HG03097 (cell line): ENCODE data around the gene SREBF2.

Source experiments
- ATAC-seq: cut with Tn5 transposase; IDR thresholded peaks from one replicate; pipeline ENCODE4 v1.9.1; 2021; ENCODE audit not compliant: unreplicated experiment, low FRiP score

The SREBF2 gene

DNA sequence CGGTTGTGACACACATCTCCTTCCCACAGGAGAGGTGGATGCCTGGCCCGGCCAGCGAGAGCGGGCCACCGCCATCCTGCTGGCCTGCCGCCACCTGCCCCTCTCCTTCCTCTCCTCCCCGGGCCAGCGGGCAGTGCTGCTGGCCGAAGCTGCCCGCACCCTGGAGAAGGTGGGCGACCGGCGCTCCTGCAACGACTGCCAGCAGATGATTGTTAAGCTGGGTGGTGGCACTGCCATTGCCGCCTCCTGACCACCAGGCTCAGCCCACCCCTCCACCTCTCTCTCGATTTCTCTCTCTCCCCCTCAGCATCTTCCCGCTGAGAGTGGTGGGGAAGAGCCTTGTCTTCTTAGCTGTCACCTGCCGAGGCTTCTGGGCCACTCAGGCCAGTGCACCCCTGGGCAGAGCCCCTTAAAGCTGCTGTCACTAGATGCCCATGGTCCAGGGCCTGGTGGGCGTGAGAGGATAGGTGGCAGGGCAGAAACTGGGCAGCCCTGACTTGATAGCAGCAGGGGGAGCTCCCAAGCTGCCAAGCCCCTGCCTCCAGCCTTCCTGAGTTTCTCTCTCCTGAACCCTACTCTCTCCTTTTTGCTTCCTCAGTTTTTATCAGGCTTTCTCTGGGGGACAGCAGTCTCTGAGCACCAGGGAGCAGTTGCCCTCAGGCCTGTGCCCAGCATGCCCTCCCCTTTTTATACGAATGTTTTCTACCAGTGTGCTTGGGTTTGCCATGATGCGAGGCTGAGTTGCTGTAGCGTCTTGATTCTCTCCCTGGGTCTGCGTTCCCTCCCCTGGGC lies 72.7 kb downstream of the SREBF2 start:
- ATAC-seq: no peak

DNA sequence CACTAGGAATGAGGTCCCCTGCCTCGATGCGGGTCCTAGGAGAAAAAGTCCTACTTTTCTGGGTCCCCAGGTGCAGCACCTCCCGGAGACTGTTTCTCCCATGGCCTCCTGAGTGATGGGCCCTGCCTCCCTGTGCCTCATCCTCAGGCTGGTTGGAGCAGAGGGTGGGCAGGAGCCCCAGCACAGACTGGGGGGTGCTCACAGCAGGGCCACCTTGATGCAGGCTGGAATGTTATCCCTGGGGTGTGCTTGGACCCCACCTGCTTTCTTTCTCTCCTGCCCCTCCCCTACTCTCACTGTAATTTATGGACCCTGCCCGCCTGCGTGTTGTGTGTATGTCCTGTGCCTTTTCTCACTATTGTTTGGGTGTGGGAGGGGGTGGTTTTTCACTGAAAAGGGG lies 73.9 kb downstream of the SREBF2 start:
- ATAC-seq: no peak

GRCh38 chr22:41907436-41908401 lies 74.8 kb downstream of the SREBF2 start:
- ATAC-seq: no peak

- ATAC-seq: no peak
Measured at GRCh38 chr22:41908411-41909309, 75.8 kb downstream of the SREBF2 start.

DNA sequence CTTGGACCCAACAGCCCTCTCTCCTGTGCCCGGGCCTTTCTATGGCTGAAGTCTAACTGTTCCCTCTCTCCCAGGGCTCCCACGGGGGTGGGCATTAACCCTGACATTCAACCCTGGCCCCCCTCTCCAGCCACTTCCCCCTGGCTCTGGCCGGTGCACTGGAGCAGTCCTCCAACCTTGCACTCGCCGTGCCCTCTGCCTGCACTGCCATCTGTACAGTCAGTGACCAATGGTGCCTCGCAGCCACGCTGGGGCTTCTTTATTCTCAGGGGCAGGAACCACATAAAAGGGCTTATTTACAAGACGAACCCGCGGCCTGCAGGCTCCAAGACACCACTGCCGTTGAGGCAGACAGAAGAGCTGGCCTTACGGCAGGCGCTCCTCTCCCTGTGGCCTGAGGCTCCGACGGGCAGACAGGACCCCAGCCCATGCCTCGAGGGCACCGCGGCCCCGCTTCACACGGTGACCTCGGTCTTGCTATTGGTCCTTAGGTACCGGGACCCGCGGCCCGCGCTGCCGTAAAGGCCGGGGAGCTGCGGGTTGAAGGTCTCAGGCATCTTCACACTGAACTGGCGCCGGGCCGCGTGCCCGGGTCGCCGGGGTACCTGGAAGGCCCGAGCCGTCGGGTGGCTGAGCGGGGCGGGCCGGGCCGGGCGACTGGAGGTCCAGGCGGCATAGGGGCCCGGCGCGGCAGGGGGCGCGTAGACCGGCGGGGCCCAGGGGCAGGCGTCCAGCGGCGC lies 76.6 kb downstream of the SREBF2 start:
- no peak for ATAC-seq

- no peak for ATAC-seq
Measured at GRCh38 chr22:41910050-41911000, 77.4 kb downstream of the SREBF2 start.

GRCh38 chr22:41911001-41911611 lies 78.2 kb downstream of the SREBF2 start:
- ATAC-seq: no peak

- ATAC-seq: no peak
Measured at GRCh38 chr22:41912338-41913039, 79.6 kb downstream of the SREBF2 start.

DNA sequence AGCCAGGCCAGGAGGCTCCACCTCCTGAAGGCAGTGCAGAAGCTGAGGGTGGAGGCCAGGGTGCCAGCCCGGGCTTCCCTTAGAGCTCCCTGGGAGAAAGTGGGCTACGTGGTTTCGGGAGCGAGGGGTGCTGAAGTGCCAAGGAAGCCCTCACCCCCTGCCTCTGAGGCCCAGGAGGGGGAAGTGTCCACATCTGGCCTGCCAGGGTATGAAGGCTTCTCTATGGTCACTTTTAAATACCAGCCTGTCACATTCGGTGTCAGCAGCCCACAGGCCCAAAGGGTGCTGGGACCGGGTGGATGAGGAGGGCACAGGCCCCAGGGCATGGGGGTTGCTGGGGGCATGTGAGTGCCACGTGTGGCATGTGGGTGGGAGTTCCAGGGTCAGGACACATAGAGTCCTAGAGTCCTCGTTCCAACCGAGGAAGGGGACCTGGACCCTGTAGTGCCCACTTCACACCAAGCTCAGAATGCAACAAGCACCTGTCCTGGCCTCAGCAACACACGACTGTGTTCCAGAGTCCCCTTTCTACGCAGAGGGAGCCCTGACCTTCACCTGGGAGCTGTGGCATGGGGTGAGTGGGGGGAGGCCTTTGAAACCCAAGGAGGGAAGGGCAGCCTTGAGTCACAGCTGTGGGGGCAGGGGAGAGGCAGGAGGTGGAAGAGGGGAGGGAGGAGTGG lies 80.3 kb downstream of the SREBF2 start:
- no peak for ATAC-seq

DNA sequence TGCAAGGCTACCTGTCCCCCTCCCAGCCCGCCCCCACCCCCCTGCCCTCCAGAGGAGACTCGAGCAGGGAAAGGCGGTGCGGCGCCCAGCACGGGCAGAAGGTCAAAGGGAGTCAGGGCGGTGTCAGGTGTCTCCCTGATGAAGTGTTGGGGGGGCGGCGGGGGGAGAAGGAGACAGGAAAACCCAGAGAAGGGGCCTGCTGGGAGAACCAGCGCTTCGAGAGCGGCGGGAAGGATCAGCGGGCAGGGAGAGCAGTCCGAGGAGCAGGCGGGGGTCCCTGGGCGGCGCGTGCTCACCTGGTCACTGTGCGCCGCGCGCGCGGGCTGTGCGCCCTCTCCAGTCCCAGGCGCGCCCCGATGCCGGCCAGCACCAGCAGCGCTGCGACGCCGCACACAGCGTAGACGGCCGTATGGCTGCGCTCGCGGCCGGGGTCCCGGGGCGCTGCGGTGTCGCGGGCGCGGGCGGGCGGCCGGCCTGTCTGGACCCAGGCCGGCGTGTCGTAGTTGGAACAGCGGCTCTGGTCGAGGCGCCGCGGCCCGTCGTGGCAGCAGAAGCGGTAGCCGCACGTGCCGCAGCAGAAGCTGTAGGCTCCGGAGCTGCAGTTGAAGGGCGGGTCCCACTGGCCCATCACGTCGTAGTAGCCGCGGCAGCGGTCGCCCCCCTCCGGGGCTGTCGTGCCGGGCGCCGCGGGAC lies 81.1 kb downstream of the SREBF2 start:
- ATAC-seq: no peak

- ATAC-seq: no peak
Measured at GRCh38 chr22:41914611-41915034, 81.7 kb downstream of the SREBF2 start.

DNA sequence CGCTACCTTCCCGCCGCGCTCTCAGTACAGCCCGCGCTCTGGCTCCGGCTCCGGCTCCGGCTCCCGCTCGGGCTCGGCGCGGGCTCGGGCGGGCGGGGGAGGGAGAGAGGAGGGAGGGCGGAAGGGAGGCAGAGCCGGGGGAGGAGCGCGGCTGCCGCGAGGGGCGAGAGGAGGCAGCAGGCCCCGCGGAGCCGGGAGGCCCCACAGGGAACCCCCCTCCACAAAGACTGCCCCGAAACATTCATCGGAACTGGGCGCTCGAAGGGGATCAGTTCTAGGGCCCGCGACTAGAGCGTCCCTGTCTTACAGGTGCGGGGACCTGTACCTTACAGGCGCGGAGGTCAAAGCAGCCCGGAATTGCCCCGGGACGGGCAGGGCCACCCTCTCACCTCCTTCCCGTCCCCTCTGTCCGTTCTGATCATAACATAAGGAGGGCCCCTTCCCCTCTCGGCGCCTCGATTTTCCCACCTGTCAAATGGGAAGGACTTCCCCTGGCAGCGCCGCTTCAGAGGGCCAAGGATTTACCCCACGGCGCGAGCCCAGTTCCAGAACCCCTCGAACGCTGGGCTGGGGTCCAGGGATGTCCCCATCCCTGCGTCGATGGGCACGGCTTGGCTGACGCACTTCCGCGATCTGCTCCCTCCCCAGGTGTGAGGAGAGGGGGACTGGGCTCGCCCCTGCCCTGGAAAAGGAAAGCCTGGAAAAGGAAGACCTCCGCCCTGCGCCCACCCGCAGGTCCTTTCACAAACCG lies 82.3 kb downstream of the SREBF2 start, which contains the start of gene SHISA8:
Gene SHISA8 (minus strand): TSS at position 40 of the 751 bp plus-strand sequence. CDS start 407 bp downstream, outside the sequence.
- ATAC-seq: no peak

GRCh38 chr22:41915786-41916493 lies 83.0 kb downstream of the SREBF2 start:
- ATAC-seq: no peak

GRCh38 chr22:41916745-41917358 lies 83.9 kb downstream of the SREBF2 start:
- ATAC-seq: no peak
